Neural progenitor cell (in vitro differentiated cells): Measurements from ENCODE around the gene GLP2R.

Source experiments
- EZH2 ChIP-seq: fragments of 200-600 bp; sonication (generic); IDR thresholded peaks from 2 replicates; pipeline ENCODE4 v1.6.1; 2017; ENCODE audit warnings: antibody characterized with exemption, mild to moderate bottlenecking, moderate library complexity
- EZH2phosphoT487 ChIP-seq: fragments of 200-600 bp; sonication (generic); IDR thresholded peaks from 2 replicates; pipeline ENCODE4 v1.6.1; 2017; ENCODE audit warnings: antibody characterized with exemption
- TF ChIP-seq, protein P1 (sequence below): fragments of 200-600 bp; sonication (generic); IDR thresholded peaks from 2 replicates; pipeline ENCODE4 v1.5.1; 2017; ENCODE audit warnings: antibody characterized with exemption, mild to moderate bottlenecking

- TF ChIP-seq, protein P1, sequence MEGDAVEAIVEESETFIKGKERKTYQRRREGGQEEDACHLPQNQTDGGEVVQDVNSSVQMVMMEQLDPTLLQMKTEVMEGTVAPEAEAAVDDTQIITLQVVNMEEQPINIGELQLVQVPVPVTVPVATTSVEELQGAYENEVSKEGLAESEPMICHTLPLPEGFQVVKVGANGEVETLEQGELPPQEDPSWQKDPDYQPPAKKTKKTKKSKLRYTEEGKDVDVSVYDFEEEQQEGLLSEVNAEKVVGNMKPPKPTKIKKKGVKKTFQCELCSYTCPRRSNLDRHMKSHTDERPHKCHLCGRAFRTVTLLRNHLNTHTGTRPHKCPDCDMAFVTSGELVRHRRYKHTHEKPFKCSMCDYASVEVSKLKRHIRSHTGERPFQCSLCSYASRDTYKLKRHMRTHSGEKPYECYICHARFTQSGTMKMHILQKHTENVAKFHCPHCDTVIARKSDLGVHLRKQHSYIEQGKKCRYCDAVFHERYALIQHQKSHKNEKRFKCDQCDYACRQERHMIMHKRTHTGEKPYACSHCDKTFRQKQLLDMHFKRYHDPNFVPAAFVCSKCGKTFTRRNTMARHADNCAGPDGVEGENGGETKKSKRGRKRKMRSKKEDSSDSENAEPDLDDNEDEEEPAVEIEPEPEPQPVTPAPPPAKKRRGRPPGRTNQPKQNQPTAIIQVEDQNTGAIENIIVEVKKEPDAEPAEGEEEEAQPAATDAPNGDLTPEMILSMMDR: no peak
- no peak for TF ChIP-seq EZH2phosphoT487
- TF ChIP-seq EZH2: no peak
These were observed 75.1 kb downstream of the GLP2R start for GRCh38 chr17:9900784-9901183.
